ENCODE results near the gene MAB21L1.

Gene MAB21L1

DNA sequence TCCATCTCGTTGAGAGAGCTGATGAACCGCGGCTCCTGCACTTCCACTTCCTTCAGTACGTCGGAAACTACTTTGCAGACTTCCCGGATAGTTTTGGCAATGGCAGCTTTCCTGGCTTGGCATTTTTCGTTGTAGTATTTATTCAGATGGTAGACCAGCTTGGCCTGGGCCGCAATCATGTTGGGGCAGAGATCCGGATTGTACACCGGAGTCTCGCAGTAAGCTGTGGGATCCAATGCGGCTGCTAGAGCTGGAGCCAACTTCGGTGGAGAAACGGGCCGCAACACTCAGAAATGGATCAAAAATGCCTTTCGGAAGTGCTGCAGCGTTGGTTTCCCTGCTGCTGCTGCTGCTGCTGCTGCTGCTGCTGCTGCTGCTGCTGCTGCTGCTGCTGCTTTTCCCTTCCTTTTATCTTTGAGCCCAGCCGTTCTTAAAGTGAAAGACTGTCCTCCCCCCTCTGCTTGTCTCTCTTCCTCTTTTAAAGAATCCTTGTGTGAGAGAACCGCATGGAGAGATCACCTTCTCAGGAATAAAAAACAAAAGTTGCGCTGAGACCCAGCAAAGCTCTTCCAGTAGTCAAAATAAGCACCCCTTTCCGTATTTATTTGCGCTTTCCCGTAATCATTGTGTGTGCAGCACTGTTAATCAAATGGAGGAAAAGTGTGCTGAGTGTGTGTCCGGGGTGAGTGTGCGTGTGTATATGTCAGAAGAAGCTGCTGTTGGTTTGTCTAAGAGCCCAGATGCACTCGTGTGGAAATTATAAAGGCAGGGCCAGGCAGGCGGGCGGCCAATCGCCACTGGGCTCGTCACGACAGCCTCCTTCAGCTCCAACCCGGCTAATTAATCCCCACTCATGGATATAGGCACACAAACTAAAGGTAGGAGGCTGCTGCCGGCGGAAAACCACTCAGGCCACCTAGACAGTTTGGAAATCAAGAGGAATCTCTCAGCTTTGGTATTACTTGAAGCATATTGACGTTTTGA lies at the start of gene MAB21L1:
Gene MAB21L1, minus strand, starts transcription at position 730 of the 984 bp plus-strand sequence. Its CDS starts 551 bp downstream, at position 179.
- peak; percentile 90 for DNase-seq (ENCODE audit: low read depth)

DNA sequence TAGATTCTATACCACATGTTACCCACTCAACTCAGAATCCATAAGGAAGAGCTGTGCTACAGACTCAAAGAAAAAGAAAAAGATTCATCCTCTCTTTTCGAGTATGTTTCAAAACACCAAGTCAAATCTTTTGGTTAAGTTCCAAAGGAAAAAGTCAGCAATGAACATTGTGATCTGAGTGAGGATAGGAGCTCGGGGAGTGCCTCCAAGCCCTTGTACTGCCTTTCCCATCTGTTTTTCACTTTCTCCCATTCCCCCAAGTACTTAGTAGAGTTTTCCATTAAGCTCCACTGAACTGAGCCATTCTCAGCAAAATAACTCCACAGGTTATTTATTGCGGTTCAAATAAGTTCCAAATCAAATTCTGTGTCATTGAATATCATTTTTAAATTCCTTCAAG lies 47.7 kb upstream of the MAB21L1 start:
- no peak for DNase-seq (ENCODE audit: low read depth)

DNA sequence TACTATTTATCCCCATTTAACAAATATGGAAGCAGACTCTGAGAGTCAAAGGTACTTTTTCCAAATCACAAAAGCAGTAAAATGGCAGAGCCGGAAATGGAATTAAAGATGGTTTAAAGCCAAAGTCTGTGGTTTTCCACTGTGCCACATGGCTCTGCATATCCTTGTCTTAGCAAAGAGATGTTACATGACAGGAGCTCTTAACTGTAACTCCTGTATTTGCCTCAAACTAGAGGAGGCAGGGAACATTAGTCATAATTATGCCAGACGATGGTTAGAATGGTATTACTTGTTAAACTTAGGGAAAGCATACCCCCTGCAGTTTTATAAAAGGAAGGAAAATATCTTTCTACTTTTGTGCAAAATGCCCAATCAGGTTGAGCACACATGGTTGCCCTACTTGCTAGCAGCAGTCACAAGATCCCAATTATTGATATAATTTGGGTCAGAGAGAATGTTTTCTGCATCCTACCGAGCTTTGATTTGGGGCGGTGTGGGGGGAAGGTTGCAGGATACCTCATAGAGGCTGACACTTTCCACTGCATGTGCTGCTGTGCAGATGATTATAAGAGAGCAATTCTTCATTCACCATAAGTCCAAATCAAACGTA lies 42.0 kb upstream of the MAB21L1 start:
- peak; percentile 8 for DNase-seq (ENCODE audit: low read depth)

DNA sequence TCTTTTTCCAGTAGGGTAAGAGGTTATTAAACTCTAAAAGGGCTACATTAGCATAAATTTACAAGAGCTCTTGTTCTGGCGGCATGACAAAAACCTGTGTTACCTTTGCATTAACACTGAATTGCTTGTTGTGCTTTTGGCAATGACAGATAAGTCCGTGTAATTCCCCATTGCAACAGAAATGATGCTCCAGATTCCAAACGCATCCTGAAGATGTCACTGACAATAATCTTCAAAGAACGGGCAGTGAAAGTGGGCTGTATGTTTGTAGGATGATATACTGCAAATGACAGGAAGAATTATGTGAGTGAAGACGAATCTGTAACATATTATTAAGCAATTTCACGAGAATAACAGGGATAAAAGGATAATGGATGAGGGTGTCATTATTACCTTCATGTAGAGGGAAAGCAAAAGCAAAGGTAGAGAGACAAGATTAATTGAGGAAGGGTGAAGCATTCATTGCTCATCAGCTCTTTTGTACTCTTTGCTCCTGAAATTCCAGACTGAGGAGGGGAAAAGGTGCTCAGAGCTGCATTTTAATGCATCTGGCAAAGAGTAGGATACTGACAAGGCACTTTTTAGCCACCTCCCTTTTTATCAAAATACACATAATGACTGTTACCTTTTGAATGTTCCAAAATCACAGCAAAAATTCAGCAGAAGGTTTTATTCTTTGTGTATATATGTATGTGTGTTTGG lies 38.5 kb upstream of the MAB21L1 start:
- no peak for DNase-seq (ENCODE audit: low read depth)

DNA sequence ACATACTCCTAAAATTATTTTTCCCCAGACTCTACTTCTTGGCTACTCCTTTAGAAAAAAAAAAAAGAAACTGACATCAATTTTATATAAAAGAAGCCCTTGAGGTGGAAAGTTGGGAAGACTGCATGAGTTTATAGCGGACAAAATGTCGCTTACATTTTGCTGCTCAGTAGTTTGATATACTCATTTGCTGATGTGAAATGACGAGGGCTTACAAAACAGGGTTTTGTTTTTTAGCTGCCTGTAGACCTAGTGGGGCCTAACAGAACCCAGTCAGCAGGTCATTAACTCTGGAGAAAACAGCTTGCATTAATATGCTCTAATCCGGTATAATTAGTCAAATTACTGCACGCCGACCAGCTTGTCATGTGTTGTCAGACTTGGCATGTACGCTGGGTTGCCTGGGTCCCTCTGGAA lies 37.6 kb upstream of the MAB21L1 start:
- DNase-seq (ENCODE audit: low read depth), result no peak

DNA sequence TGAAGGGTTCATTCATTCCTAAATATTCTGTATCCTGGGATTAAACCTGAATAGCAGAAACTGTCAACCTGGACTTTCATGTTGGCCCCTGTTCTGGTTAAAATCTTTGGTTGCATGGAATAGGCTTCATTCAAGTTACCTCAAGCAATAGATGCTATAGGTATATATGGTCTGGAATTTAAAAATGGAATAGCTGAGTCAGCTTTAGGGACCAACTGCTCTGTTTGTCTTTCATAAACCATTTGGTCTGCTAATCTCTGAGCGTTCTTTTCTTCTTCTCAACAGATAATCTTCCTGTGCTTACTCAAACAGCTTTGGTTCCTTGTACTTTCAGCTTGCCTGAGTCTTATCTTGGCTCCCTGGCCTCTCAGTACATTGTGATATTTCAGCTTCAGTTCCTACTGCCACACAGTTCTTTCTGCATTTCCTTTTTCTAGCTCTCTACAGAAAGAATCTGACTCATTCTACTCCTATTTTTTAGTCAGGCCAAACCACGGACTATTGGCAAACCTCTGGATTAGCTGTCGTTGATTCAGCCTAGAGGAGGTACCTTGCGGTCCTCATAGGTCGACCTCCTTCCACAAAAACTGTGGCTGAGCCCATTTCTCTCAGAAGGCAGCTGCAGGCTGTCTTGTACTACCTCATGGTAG lies 35.9 kb upstream of the MAB21L1 start:
- peak; percentile 96 for DNase-seq (ENCODE audit: low read depth)

DNA sequence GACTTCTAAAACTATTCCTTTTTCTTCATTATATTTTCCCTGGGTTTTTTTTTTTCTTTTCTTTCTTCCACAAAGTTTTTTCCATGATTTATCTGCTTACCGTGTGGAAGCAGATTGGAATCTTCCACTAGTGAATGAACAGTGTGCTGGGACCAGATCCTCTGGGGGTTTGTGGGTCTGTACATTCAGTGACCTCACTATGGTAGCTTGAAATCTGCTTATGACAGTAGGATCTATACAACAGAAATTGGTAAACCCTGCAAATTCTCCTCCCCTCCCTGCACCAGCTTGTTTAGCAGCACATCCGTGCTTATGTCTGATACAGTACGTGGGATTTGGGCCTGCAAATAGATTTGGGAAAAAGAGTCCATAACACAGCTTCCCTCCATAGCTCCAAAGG lies 26.0 kb upstream of the MAB21L1 start:
- DNase-seq (ENCODE audit: low read depth), result no peak

DNA sequence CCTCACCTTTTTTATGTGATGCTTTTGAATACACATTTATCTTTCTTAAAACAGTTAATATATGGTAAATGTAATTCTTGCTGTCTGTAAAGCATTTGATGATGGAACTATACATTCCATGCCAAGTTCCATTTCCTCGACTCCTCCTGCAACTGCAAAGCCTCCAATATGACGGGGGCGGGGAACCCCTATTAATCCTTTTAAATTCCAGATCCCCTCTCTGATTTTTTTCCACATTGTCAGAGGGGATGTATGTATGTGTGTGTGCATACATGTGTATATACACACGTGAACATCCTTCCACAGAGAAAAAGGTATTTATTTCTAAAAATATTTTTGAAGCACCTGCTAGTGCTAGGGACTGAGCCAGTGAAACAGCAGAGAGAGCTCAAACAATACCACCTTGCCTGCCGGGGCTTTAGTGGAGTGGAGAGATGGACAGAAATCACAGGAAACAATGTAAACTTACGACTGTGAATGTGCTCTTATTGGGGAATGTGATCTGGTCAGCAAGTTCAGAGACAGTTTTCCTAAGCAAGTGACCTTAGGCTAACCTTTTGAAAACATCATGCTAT lies 25.3 kb upstream of the MAB21L1 start:
- no peak for DNase-seq (ENCODE audit: low read depth)

DNA sequence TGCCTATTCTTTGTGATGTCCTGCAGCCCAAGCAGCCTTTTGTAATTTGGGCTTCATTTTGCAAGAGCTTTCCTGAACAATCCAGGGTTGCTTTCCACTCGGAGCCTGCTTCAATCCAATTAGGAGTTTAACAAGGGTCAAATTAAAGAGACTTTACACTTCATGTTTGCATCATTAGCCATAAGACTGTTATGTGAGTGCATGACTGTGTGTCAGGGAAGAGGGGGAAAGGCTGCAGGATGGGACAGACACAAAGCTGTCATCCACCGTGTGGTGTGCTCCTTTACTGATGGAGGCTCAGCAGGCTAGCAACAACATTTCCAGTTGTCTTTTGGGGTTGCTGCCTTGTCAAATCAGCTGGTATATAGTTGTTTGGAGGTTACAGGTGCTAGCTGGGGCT lies 23.7 kb upstream of the MAB21L1 start:
- DNase-seq (ENCODE audit: low read depth), result no peak

DNA sequence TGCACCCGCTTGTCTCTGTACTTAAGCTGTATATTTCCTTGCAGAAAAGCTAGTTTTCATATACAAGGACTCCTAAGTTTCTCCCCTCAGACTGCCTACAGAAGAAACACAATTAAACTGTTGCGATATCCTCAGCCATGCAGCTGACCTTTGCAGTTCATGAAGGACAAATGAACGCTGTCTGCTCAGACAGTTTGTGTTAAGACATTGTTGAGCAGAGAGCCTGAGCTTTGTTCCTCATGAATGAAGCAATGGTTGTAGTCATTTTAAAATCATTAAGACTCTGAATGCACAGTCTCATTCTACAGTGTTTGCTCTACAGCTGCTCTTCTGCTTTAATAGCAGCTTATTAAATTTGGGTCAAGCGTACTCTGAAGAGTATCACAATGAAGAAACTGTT lies 23.2 kb upstream of the MAB21L1 start:
- DNase-seq (ENCODE audit: low read depth), result no peak

DNA sequence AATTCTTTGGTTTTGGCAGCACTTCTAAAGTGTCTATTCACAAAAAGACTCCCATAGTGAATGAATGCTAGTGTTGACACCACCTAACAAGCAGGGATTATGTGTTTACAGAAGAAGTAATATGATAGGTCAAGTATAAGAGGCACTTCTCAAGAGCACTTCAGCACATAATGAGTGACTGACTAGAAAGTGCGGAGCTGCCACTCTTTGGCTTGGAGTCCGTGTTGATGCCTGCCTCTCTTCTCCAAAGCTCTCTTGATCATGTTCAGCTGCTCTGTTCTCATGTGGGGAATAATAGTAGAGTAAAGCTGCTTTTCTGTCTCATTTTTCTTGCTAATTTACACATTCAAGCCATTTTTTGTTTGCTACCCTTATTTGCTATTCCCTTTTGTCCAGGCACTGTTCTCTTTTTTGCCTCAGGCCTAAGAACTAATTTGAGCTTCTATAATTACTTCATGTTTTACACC lies 22.7 kb upstream of the MAB21L1 start:
- no peak for DNase-seq (ENCODE audit: low read depth)

DNA sequence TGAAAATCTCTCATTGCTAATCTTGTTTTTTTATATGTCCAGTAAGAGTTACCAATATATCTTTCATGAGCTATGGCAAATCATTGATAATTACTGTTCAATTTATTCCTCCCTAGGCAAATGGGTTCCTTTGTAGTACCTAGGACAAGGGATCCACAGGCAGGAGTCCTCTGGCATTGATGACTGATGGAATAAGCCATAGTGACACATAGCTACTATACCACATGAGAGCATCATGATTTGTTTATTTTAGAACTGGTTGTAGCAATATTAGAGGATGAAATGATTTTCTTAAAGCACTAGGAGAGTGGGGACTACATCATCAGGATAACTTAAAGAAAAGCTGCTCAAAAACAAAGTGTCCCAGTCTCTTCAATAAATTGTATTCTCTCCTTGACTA lies 21.7 kb upstream of the MAB21L1 start:
- peak; percentile 47 for DNase-seq (ENCODE audit: low read depth)

DNA sequence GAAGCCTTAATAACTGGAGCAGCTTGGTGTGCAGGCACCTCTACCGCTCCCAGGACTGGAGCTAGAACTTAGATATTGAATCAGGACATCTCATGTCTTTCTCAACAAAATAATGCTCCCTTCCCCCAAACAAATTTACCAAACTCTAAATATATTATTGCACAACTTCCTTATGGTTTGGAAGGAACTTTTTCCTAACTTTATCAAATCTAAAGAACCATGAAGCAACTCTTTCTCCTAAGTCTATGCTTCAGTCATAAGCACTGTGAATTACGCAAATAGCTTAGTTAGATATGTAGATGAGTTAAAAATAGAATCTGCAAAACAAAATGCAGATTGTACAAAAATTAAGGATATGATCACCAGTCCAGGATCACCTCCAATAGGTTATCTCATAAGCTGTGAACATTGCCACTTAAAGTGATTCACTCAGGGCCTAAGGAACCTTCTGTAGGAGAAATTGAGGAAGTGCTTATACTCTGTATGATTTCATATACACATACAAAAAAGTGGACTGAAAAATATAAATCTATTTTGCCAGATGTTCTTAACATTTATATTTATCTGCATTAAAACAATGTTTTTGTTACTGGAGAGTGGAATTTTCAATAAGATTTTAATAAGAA lies 20.4 kb upstream of the MAB21L1 start:
- DNase-seq (ENCODE audit: low read depth), result no peak

DNA sequence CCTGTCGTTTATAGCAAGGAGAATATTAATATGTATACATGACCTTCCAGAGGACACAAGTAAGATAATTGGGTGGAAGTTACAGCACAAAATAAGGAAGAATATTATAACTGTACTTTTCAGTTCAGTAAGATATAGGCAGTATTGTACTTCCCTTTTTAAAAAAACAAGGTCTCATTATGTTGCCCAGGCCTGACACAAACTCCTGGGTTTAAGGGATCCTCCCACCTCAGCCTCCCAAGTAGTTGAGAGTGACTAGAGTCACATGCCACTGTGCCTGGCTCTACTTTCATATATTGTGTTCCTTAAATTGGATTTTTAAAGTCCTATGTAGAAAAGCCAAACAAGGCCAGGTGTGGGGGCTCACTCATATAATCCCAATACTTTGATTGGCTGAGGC lies 19.5 kb upstream of the MAB21L1 start:
- no peak for DNase-seq (ENCODE audit: low read depth)

DNA sequence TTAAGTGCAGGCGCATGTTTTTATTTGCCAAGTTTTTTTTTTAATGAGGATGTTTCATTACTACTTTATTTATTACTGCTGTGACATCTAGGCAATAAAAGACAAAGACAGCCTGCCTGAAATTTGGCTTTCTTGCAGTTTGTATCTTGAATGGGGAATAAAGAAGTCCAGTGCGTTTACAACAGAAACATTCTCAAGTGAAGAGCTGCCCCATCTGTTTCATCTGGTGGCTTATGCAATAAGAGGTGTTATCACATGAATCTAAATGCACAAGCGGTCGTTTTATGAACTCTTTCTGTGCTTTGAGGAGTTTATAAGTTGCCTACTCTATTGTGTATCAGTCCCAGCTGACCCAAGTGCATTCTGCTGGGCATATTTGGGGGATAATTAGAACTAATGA lies 12.6 kb upstream of the MAB21L1 start:
- DNase-seq (ENCODE audit: low read depth), result no peak

DNA sequence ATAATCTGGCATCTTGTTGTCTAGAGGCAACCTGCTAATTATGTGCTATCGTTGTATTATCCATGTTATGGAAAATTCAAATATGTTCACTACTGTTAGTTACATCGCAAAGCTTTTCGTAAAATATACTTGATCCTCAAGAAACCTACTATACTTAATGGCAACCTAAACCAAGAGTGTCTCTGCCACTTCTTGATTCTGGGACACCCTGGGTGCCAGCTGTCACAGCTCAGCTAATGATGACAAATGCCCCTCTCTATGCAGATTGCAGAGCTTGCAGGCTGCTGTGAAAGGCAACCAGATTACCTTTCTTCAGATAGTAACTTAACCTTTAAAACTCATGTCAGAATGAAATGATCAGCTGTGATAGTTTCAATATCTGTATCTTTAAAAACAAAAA lies 8.9 kb upstream of the MAB21L1 start:
- no peak for DNase-seq (ENCODE audit: low read depth)

DNA sequence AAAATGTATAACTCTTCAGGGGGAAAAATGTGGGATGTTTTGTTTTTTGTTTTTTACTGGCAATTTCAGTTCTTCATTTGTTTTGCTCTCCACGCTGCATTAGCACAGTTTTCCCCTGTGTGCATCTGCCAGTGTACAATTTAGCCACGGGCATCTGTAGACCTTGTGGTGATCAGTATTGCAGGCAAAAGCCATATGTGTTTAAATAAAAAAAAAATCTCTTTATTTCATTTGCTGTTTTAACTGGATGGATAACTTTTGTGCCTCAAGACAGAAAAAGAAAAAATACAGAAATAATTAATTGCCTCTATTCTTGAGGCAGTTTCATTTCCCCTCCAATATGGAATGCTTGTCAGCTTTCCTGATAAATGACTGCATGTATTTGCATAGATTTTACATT lies 7.9 kb upstream of the MAB21L1 start:
- DNase-seq (ENCODE audit: low read depth), result peak; percentile 34

DNA sequence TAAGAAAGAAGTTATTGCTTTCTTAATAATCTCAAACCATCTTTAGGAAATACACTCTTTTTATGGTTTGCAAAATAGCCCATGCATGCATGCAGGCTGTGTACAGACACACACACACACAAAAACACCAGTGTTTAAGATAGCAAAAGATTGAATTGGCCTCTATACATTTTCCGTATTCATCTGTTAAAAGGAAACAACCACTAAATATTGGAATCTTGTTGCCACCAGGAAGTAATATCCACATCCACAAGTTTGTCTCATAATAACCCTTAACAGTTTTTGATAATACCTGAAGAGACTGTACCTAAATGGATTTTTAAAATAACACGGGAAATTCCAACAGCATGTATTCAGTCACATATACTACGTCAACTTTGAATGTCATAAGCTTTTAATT lies 7.3 kb upstream of the MAB21L1 start:
- DNase-seq (ENCODE audit: low read depth), result peak; percentile 34

DNA sequence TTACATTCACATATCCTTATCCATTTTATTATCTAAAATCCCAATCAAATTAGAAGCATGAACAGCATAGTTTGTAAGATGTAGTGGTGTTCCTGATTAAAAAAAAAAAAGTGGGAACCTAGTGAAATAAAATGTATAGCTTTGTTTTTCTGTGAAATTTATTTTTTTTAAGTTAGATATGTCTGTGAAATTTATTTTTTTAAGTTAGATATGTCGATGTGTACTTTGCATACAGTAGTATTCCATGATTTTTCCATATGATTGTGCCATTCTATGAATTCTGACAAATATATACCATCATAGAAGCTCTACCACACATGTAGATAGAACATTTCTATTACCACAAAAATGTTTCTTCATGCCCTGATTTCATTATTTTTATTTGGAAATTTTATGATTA lies 6.0 kb upstream of the MAB21L1 start:
- no peak for DNase-seq (ENCODE audit: low read depth)

DNA sequence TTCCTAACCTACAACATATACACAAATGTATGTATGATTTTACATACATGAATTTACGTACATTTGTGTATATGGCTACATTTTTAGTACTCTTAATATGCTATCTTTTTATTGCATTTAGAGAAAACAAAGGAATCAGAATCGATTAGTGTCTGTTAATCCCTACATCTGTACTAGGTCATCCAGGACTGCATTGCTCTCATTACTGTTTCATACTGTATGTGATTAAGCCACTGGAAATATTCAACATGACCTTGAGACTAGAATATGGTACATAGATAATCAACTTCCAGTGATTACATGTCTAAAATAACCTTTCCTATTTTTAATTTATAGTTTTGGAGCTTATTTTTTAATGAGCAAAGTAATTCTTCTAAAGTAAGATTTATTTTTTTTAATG lies 5.3 kb upstream of the MAB21L1 start:
- peak; percentile 51 for DNase-seq (ENCODE audit: low read depth)

DNA sequence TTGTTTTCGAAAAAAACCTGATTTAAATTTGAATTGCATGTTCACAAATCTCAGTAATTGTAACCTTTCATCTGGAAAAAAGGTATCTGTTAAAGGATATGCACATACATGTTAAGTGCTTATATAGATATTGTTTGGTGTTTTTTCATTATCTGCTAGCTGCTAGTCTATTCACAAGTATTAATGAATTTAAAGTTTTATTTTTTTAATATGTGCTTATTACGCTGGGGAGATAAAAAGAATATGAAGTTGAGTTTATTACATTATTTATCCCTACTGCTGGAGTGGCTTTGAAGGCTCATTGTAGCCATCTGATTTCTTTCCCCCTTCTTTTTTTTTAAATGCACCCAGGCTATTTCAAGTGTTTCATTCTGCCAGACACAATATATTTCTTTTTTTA lies 3.9 kb upstream of the MAB21L1 start:
- DNase-seq (ENCODE audit: low read depth), result peak; percentile 21
